ENCODE results near the gene DNAJC21. TPM values are rescaled to one million over a fixed set of nuclear protein-coding genes. Genes with fewer than 3 reads are reported as not detected.

Gene DNAJC21
- total RNA-seq, 3 donors from 2014 or later: 56.3 to 64.0 (median 61.7) TPM

GRCh38 chr5:34977934-34978613 is 48.7 kb downstream of the DNAJC21 start:
- no peak for ATAC-seq
- H3K4me1 Mint-ChIP-seq (ENCODE audit: low read depth): no peaks in the 10 kb centered on the region

GRCh38 chr5:34978681-34979080 is 49.3 kb downstream of the DNAJC21 start:
- Mint-ChIP-seq H3K4me3 (no peak overlapping the region), H3K27me3 (ENCODE audit: low read depth) (no peaks in the 10 kb centered on the region), H3K4me1 (ENCODE audit: low read depth) (no peaks in the 10 kb centered on the region), H3K36me3 (ENCODE audit: insufficient read depth) (no peaks in the 10 kb centered on the region), H3K9me3 (peaks cover 6% of the 10 kb centered on the region)
- DNase-seq: no peak
- ATAC-seq: no peak

More at GRCh38 chr5:34977934-34978613, 48.7 kb downstream of the DNAJC21 start:
- Mint-ChIP-seq H3K9me3 (peaks cover 6% of the 10 kb centered on the region), H3K36me3 (ENCODE audit: insufficient read depth) (peaks cover 2% of the 10 kb centered on the region), H3K4me3 (no peak overlapping the region), H3K27me3 (ENCODE audit: low read depth) (no peaks in the 10 kb centered on the region)
- no peak for DNase-seq

GRCh38 chr5:34982823-34983222 is 53.5 kb downstream of the DNAJC21 start:
- DNase-seq (no peak), ATAC-seq (no peak)
- Mint-ChIP-seq H3K4me1 (ENCODE audit: low read depth) (no peaks in the 10 kb centered on the region), H3K36me3 (ENCODE audit: insufficient read depth) (peaks cover 2% of the 10 kb centered on the region), H3K4me3 (no peak overlapping the region), H3K27me3 (ENCODE audit: low read depth) (peaks cover 10% of the 10 kb centered on the region), H3K9me3 (peaks cover 22% of the 10 kb centered on the region)

- no peak for DNase-seq
- H3K27me3 Mint-ChIP-seq (ENCODE audit: low read depth): peaks cover 28% of the 10 kb centered on the region
- peaks cover 18% of the 10 kb centered on the region for H3K9me3 Mint-ChIP-seq
- H3K36me3 Mint-ChIP-seq (ENCODE audit: insufficient read depth): peaks cover 2% of the 10 kb centered on the region
- no peak for ATAC-seq
- no peaks in the 10 kb centered on the region for H3K4me1 Mint-ChIP-seq (ENCODE audit: low read depth)
- no peak overlapping the region for H3K4me3 Mint-ChIP-seq
These were observed 57.6 kb downstream of the DNAJC21 start for GRCh38 chr5:34986965-34987364.

- Mint-ChIP-seq H3K4me3 (no peak overlapping the region), H3K9me3 (peaks cover 6% of the 10 kb centered on the region), H3K4me1 (ENCODE audit: low read depth) (no peaks in the 10 kb centered on the region), H3K36me3 (ENCODE audit: insufficient read depth) (peaks cover 1% of the 10 kb centered on the region), H3K27me3 (ENCODE audit: low read depth) (peaks cover 35% of the 10 kb centered on the region)
- DNase-seq (no peak), ATAC-seq (no peak)
These were observed 62.3 kb downstream of the DNAJC21 start for GRCh38 chr5:34991486-34992238.

GRCh38 chr5:34993951-34994350 is 64.6 kb downstream of the DNAJC21 start:
- no peak for DNase-seq
- Mint-ChIP-seq H3K27me3 (ENCODE audit: low read depth) (peaks cover 29% of the 10 kb centered on the region), H3K9me3 (no peaks in the 10 kb centered on the region), H3K4me1 (ENCODE audit: low read depth) (no peaks in the 10 kb centered on the region), H3K36me3 (ENCODE audit: insufficient read depth) (no peaks in the 10 kb centered on the region), H3K4me3 (no peak overlapping the region)
- ATAC-seq: no peak

GRCh38 chr5:34996261-34996660 is 66.9 kb downstream of the DNAJC21 start:
- Mint-ChIP-seq H3K4me3 (no peak overlapping the region), H3K36me3 (ENCODE audit: insufficient read depth) (no peaks in the 10 kb centered on the region), H3K4me1 (ENCODE audit: low read depth) (no peaks in the 10 kb centered on the region), H3K27me3 (ENCODE audit: low read depth) (peaks cover 23% of the 10 kb centered on the region), H3K9me3 (no peaks in the 10 kb centered on the region)
- ATAC-seq: no peak
- DNase-seq: no peak

GRCh38 chr5:34998058-34998789 is 68.9 kb downstream of the DNAJC21 start:
- no peaks in the 10 kb centered on the region for H3K36me3 Mint-ChIP-seq (ENCODE audit: insufficient read depth)
- ATAC-seq: no peak
- H3K27me3 Mint-ChIP-seq (ENCODE audit: low read depth): peaks cover 23% of the 10 kb centered on the region
- H3K4me1 Mint-ChIP-seq (ENCODE audit: low read depth): no peaks in the 10 kb centered on the region
- H3K4me3 Mint-ChIP-seq: no peak overlapping the region
- no peak for DNase-seq
- H3K9me3 Mint-ChIP-seq: no peaks in the 10 kb centered on the region

GRCh38 chr5:35001842-35002241 is 72.5 kb downstream of the DNAJC21 start:
- Mint-ChIP-seq H3K27me3 (ENCODE audit: low read depth) (peaks cover 28% of the 10 kb centered on the region), H3K36me3 (ENCODE audit: insufficient read depth) (no peaks in the 10 kb centered on the region), H3K4me3 (no peak overlapping the region), H3K4me1 (ENCODE audit: low read depth) (no peaks in the 10 kb centered on the region), H3K9me3 (no peaks in the 10 kb centered on the region)
- ATAC-seq (no peak), DNase-seq (no peak)

- Mint-ChIP-seq H3K4me3 (no peak overlapping the region), H3K27me3 (ENCODE audit: low read depth) (peaks cover 28% of the 10 kb centered on the region), H3K36me3 (ENCODE audit: insufficient read depth) (no peaks in the 10 kb centered on the region), H3K4me1 (ENCODE audit: low read depth) (no peaks in the 10 kb centered on the region), H3K9me3 (no peaks in the 10 kb centered on the region)
- ATAC-seq (no peak), DNase-seq (no peak)
These were observed 73.1 kb downstream of the DNAJC21 start for GRCh38 chr5:35002459-35002858.

GRCh38 chr5:35003018-35003957 is 73.9 kb downstream of the DNAJC21 start:
- no peaks in the 10 kb centered on the region for H3K36me3 Mint-ChIP-seq (ENCODE audit: insufficient read depth)
- H3K27me3 Mint-ChIP-seq (ENCODE audit: low read depth): peaks cover 26% of the 10 kb centered on the region
- DNase-seq: peak; percentile 41
- H3K9me3 Mint-ChIP-seq: no peaks in the 10 kb centered on the region
- no peaks in the 10 kb centered on the region for H3K4me1 Mint-ChIP-seq (ENCODE audit: low read depth)
- H3K4me3 Mint-ChIP-seq: no peak overlapping the region
- peak; percentile 41 to 51 for ATAC-seq

- H3K27me3 Mint-ChIP-seq (ENCODE audit: low read depth): peaks cover 25% of the 10 kb centered on the region
- H3K9me3 Mint-ChIP-seq: no peaks in the 10 kb centered on the region
- no peaks in the 10 kb centered on the region for H3K4me1 Mint-ChIP-seq (ENCODE audit: low read depth)
- H3K4me3 Mint-ChIP-seq: no peak overlapping the region
- no peak for DNase-seq
- no peaks in the 10 kb centered on the region for H3K36me3 Mint-ChIP-seq (ENCODE audit: insufficient read depth)
- ATAC-seq: no peak
These were observed 74.8 kb downstream of the DNAJC21 start for GRCh38 chr5:35004200-35004599.

GRCh38 chr5:35004771-35005170 is 75.4 kb downstream of the DNAJC21 start:
- Mint-ChIP-seq H3K9me3 (no peaks in the 10 kb centered on the region), H3K36me3 (ENCODE audit: insufficient read depth) (no peaks in the 10 kb centered on the region), H3K4me3 (no peak overlapping the region), H3K4me1 (ENCODE audit: low read depth) (no peaks in the 10 kb centered on the region), H3K27me3 (ENCODE audit: low read depth) (peaks cover 28% of the 10 kb centered on the region)
- DNase-seq (no peak), ATAC-seq (no peak)
